GM21528 (cell line): ENCODE results near the gene ELP2.
"Not testable (repeated sequence)": the region's sequence is repeated elsewhere in the genome, so short reads cannot be mapped to it uniquely, and the experiment has no call there.

Experiments used
- ATAC-seq: cut with Tn5 transposase; IDR thresholded peaks from one replicate; pipeline ENCODE4 v1.9.1; 2021; ENCODE audit warnings: mild to moderate bottlenecking, moderate library complexity; ENCODE audit not compliant: unreplicated experiment, low FRiP score

Gene ELP2, protein sequence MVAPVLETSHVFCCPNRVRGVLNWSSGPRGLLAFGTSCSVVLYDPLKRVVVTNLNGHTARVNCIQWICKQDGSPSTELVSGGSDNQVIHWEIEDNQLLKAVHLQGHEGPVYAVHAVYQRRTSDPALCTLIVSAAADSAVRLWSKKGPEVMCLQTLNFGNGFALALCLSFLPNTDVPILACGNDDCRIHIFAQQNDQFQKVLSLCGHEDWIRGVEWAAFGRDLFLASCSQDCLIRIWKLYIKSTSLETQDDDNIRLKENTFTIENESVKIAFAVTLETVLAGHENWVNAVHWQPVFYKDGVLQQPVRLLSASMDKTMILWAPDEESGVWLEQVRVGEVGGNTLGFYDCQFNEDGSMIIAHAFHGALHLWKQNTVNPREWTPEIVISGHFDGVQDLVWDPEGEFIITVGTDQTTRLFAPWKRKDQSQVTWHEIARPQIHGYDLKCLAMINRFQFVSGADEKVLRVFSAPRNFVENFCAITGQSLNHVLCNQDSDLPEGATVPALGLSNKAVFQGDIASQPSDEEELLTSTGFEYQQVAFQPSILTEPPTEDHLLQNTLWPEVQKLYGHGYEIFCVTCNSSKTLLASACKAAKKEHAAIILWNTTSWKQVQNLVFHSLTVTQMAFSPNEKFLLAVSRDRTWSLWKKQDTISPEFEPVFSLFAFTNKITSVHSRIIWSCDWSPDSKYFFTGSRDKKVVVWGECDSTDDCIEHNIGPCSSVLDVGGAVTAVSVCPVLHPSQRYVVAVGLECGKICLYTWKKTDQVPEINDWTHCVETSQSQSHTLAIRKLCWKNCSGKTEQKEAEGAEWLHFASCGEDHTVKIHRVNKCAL

DNA sequence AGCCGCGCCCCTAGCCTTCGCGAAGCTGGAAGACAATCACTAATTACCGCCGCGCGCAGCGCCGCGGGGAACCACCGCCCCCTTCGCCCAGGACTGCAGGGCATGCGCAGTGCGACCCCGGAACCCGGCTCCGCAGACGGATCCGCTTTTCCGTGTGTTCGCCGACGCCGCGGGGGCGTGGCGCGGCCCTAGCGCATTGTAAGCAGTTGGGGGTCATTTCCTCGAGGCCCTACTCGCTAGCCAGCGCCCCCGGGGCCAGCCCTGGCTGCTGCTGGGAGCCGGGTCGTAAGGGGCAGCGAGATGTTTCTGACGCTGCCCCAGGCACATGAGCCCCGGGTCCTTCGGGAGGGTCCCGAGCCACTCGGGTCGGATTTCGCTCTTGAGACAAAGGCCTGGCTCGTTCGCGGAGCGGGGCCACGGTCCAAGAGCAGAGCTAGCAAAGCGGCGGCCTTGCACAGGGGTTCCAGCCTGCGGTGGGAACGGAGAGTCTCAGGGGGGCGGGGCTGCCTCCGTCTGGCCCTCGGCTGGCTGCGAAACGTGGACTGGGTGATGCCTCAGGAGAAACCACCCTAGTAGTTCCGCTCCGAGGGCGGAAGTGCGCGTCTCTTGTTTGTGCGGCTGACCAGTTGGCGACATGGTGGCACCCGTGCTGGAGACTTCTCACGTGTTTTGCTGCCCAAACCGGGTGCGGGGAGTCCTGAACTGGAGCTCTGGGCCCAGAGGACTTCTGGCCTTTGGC lies at the start of gene ELP2, which contains the start of gene SLC39A6:
Gene ELP2, plus strand, starts transcription at position 600 of the 739 bp plus-strand sequence. Its CDS starts 35 bp downstream, at position 635.
Gene SLC39A6, minus strand, starts transcription at position 41 of the 739 bp plus-strand sequence. CDS start 2,333 bp downstream, outside the sequence.
- ATAC-seq, result peak; percentile 92

DNA sequence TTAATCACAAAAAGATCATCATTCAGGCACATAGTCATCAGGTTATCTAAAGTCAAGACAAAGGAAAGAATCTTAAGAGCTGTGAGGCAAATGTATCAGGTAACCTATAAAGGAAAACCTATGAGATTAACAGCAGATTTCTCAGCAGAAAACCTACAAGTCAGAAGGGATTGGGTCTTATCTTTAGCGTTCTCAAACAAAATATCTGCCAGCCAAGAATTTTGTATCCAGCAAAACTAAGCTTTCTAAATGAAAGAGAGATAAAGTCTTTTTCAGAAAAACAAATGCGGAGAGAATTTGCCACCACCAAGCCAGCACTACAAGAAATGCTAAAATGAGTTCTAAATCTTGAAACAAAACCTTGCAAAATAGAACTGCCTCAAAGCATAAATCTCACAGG lies 48.6 kb upstream of the ELP2 start:
- ATAC-seq, result not testable (repeated sequence)

DNA sequence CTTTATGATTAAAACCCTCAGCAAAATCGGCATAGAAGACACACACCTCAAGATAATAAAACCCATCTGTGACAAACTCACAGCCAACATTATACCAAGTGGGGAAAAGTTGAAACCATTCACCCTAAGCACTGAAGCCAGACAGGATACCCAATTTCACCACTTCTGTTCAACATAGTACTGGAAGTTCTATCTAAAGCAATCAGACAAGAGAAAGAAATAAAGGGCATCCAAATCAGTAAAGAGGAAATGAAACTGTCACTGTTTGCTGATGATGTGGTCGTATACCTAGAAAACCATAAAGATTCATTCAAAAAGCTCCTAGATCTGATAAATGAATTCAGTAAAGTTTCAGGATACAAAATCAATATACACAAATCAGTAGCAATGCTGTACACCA lies 46.0 kb upstream of the ELP2 start:
- ATAC-seq, result no peak

DNA sequence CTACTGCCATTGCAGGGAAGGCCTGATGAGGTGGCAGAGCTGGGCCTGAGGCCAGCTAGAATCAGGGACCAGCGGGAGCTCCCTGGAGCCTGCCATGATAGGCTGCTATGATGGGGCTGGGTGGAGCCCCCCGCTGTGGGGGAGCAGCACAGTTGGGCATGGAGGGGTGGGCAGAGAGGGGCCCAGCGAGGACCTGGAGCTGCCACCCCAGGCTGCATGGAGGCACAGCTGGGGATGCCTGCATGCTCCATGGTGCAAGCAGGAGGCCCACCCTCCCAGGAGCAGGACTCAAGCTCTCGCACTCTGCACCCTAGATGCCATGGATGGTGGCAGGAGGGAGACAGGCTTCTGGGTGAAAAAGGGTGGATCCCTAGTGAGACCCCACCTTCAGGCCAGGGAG lies 44.5 kb upstream of the ELP2 start:
- no peak for ATAC-seq

DNA sequence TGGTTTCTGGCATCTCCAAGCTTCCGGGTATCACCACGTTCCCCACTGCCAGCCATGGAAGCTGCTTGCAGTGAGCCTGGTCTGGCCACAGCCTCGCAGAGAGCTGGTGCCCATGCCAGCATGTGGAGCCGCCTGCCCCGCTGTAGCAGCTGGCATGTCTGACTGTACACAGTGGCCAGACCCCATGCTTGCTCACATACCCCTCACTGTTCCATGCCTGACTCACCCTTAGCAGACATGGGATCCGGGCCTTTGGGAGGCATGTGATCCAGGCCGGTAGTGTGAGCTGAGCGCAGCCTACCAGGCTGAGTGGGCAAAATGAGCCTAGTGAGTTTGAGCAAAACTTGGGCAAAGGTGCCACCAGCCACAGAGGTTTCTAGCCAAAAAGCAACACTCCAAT lies 43.5 kb upstream of the ELP2 start:
- ATAC-seq, result no peak

DNA sequence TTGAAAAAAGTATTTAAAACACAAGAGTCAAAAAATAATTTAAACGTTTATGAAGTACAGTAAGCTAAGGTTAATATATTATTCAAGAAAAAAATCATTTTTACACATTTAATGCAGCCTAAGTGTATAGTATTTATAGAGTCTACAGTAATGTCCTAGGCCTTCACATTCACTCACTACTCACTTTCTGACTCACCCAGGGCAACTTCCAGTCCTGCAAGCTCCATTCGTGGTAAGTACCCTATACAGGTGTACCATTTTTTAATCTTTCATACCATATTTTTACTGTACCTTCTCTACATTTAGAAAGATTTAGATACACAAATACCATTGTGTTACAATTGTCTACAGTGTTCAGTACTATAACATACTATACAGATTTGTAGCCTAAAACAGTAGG lies 41.4 kb upstream of the ELP2 start:
- no peak for ATAC-seq

DNA sequence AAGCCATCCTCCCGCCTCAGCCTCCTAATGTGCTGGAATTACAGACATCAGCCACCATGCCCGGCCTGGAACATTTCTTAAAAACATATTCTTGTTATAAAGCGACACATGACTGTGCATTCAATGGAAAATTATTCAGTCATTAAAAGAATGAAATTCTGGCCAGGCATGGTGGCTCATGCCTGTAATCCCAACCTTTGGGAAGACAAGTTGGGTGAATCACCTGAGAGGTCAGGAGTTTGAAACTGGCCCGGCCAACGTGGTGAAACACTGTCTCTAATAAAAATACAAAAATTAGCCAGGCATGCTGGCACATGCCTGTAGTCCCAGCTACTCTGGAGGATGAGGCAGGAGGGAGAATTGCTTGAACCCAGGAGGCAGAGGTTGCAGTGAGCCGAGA lies 40.7 kb upstream of the ELP2 start:
- no peak for ATAC-seq

DNA sequence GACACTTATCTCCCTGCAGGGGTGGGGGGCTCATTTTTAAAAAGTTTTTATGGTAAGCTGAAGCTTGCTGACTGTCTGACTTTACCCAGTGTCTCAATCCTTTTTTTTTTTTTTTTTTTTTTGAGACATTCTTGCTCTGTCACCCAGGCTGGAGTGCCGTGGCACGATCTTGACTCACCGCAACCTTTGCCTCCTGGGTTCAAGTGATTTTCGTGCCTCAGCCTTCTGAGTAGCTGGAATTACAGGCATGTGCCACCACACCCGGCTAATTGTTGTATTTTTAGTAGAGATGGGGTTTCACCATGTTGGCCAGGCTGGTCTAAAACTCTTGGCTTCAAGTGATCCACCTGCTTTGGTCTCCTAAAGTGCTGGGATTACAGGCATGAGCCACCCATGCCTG lies 37.6 kb upstream of the ELP2 start:
- ATAC-seq, result not testable (repeated sequence)

DNA sequence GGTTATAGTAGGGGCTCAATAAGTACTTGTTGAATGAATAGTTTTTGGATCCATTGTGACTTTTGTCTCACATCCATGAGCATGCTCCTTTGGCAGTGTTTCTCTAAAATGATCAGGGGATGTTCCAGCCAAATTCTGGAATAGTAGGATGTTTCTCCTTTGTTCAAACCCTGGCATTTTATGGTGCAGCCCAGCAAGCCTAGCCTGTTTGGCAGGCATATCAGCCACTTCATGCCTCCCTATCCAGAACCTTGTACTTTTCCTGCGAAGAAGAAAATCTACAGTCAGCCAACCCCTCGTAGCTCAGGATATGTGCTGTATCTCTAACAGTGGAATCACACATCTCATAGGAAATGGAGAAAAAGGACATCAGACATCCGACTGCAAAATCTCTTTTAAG lies 35.3 kb upstream of the ELP2 start:
- ATAC-seq, result no peak

DNA sequence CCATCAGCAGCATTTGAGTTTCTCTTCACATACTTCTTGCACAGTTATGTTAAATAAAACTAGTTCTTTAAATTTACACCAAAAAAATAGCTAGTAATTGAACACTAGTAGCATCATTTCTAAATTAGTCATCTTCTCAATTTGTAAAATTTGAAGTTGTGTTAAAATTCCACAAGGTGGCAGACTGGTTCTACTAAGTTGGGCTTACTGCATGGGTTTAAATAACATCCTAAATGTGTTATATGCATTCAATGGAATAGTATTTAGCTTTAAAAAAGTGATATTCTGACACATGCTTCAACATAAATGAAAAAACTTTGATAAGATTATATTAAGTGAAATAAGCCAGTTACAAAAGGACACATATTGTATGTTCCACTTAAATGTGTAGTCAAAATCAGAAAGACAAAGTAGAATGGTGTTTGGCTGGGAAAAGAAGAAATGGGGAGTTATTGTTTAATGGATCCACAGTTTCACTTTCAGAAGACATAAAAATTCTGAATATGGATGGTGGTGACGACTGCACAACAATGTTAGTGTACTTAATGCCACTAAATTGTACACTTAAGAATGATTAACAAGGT lies 33.7 kb upstream of the ELP2 start:
- ATAC-seq, result no peak

DNA sequence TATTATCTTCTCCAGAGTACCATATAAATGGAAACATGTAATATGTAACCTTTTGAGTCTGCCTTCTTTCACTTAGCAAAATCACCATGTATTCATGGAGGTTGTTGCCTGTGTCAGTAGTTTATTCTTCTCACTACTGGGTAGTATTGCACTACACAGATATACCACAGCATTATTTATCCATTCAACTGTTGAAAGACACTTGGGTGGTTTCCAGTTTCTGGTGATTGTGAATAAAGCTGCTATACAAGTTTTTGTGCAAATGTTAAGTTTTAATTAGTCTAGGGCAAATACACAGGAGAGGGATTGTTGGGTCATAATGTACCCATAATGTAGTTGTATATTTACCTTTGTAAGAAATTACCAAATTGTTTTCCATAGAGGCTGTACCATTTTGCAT lies 32.7 kb upstream of the ELP2 start:
- ATAC-seq, result no peak

DNA sequence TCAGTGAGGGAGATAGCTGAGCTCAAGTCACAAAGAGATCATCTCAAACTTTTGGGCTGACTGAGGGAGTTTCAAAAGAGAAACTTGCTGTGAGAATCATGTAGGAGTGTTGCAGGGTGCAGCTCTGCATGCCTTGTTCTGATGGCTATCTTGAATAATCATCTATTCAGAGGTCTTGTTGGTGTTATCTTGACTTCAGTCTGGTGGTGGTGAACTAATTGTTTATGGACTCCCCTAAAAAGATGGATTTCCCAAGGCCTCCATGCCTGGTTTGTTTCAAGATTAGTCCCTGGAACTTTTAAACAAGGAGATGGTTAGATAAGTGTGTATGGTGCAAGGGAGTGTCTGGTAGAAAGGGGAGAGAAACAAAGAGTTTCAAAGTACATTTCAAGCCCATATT lies 30.4 kb upstream of the ELP2 start:
- ATAC-seq, result no peak

DNA sequence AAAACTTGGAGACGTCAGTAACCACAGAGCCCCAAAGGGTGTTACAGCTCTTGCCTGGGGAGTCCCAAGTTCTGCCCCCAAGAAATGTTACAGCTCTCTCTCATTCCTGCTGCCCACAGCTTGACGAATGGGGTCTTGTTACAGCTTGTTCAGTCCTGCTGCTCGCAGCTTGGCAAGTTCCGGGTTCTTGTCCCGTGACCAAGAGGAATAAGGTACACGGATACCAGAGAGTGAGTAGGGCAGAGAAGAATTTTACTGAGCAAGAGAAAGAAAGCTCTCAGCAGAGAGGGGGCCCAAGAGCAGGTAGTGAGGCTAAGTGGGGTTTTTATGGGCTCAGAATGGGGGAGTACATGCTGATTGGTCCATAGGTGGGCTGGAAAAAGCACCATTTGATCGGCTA lies 27.8 kb upstream of the ELP2 start:
- ATAC-seq, result no peak

DNA sequence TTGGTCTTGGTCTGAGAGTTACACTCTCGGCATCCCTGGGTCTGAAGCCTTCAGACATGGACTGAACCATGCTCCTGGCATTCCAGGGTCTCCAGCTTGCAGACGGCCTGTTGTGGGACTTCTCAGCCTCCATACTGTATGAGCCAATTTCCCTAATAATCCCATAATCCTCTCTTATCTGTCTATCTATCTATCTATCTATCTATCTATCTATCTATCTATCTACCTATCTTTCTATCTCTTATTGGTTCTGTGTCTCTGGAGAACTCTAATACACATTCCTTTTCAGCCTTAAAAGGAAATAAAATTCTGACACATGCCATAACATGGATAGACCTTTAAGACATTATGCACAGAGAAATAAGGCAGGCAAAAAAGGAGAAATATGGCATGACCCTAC lies 24.9 kb upstream of the ELP2 start:
- ATAC-seq, result no peak

DNA sequence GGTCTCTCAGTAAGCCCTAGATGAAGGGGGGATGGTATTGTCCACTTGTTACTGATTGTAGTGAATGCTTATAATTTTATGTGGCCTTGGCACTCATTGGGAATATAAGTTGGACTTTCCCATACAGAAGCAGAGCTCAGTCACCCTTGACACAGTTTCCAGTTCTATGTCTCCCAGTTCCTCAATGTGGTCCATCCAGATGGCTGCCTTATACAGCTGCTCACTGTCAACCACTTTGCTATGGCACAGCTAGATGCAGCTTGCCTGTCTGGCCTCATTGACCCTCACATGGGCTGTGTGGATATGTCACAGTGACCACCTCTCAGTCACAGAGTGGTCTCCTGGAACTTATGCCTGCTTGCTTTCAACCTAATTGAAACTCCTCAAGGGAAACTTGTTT lies 22.2 kb upstream of the ELP2 start:
- ATAC-seq, result no peak

DNA sequence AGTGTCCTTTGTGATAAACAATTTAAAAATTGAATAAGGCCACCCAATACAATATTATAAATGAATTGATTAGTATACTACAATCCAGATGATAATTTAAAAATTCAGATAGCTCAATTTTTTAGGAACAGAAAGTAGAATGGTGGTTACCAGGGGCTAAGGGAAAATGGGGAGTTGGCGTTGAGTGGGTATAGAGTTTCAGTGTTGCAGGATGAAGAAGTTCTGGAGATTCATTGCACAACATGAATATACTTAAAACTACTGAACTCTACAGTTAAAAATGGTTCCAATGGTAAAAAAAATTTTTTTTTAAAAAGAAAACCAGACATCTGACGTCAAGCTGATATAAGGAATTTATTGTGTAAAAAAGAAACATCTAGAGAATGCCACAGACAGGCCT lies 21.5 kb upstream of the ELP2 start:
- no peak for ATAC-seq

DNA sequence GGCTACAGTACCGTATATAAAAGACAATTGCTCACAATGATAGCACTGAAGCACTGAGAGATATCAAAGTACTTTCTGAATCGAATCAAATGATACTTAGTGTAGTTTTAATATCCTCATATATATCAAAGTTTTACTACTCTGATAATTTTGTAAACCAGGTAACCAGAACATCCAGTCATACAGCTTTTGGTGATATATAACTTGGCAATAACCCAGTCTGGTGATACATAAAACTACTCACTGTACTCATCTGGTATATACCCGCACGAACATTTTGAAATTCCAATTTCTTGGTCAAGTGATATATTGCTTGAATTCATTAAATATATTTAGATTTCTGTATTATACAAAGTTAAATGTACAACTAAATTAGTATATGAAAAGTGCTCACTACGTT lies 21.1 kb upstream of the ELP2 start:
- no peak for ATAC-seq

DNA sequence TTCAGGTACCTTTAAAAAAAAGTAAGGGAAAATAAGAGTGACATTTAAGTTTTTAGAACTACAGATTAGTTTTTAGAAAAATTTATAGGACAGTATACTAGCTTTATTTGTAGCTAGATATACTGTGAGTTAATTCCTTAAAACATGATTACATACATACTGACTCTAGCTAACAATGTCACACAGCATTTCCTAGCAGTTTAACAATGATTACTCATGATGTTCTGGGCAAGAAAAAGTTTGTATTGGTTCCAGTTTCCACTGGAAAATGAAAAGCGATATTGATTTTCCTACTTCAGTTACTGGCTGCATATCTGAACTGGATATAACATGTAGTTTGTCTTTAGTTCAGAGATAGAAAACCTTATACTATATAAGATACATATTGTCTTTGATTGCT lies 20.0 kb upstream of the ELP2 start:
- ATAC-seq, result no peak

DNA sequence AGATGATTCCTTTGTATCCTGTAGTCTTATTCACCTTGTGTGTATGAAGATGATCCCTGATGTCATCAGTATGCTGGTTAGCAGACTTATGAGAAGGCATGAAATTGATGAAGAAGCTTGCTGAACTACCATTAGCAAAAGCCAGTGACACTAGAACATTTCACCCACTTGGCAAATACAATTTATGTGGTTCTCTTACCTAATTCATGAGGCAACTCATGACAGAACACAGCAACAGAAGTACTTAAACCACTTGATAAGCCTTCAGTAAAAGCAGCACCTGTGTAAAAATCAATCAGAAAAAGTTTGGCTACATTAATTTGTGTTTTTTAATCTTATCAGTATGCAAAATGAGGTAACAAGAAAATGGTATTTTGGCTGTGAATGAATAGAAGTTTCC lies 17.4 kb upstream of the ELP2 start:
- no peak for ATAC-seq

DNA sequence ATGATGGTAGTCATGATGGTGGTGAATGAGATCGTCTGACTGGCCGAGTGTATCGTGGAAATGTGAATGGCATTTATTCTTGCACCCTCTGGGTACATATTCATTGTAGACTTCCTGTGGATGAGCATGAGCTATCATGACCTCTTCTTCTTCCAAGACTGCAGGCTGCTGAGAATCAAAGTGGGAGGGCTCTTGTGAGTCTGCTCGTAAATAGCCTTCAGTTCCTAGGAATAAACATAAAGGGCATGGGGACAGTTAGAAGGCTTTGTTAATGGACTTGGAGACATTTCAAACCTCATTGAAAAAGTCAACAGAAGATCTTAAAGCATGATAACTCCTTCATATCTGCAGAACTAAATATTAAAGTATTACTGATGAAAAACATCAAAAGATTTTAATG lies 15.4 kb upstream of the ELP2 start:
- no peak for ATAC-seq

DNA sequence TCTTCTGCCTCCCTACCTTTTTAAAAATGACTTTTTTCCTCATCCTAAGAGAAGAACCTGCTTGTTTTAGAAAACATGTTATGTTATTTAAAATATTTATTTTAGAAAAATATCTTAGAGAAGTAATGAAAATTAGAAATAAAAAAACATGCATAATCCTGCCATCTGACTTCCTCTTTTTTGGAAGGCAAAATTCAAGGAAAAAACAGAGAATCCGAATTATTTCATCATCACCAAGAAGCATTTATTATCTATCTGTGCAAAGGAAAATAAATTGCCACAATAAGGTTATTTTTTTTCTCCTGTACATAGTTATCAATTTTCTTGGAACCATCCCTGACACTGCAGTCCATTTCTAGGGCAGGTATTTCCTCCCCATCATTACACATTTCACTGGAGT lies 15.0 kb upstream of the ELP2 start:
- no peak for ATAC-seq
